HFF-Myc (cell line): ENCODE results near the gene TOR1A.

ENCODE experiments used
- DNase-seq: peaks from one replicate; pipeline ENCODE4 v3.0.0-alpha.2; 2011; ENCODE audit warnings: low read depth; ENCODE audit errors: extremely low read depth
- H3K4me3 ChIP-seq: replicated peaks from 2 replicates; pipeline ENCODE4 v1.5.1; 2011; ENCODE audit warnings: low read depth, mild to moderate bottlenecking, control low read depth, low read length
- TF ChIP-seq, protein P1 (sequence below): IDR thresholded peaks from 2 replicates; pipeline ENCODE4 v1.5.1; 2012; ENCODE audit warnings: mild to moderate bottlenecking, low read depth, low read length, control low read depth; ENCODE audit errors: missing control alignments

TOR1A gene

DNA sequence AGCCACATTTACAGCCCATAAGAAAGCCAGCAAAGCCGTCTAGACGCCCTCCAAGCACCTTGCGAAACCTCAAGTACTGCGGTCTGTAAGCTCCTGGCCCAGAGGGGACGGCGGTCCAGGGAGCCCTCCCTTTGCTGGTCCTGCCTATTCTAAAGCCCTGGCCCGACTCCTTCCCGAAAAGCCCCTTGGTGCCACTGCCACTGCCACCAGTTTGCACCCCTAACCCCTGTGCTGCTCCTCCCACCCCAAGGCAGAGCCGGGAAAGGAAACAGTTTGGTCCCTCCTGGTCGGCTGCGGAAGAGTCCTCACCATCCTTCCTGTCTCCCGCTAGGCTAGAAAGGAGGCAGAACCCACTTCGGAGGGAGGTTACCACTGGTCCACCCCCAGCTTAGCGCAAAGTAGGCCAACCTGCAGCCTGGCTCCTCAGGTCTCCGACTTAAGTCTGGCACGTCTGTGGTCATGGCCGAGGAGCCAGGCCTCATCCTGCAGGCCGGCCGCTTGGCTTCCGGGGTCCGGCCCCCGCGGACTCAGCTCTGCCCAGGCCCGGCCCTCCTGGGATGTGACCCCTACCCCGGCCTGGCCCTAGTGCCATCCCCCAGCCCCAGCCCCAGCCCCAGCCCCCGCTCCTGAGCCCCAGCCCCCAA lies 916 bp downstream of the TOR1A start:
- peak overlapping the region; percentile 63 for H3K4me3 ChIP-seq
- TF ChIP-seq, protein P1, sequence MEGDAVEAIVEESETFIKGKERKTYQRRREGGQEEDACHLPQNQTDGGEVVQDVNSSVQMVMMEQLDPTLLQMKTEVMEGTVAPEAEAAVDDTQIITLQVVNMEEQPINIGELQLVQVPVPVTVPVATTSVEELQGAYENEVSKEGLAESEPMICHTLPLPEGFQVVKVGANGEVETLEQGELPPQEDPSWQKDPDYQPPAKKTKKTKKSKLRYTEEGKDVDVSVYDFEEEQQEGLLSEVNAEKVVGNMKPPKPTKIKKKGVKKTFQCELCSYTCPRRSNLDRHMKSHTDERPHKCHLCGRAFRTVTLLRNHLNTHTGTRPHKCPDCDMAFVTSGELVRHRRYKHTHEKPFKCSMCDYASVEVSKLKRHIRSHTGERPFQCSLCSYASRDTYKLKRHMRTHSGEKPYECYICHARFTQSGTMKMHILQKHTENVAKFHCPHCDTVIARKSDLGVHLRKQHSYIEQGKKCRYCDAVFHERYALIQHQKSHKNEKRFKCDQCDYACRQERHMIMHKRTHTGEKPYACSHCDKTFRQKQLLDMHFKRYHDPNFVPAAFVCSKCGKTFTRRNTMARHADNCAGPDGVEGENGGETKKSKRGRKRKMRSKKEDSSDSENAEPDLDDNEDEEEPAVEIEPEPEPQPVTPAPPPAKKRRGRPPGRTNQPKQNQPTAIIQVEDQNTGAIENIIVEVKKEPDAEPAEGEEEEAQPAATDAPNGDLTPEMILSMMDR = no peak
- no peak for DNase-seq

DNA sequence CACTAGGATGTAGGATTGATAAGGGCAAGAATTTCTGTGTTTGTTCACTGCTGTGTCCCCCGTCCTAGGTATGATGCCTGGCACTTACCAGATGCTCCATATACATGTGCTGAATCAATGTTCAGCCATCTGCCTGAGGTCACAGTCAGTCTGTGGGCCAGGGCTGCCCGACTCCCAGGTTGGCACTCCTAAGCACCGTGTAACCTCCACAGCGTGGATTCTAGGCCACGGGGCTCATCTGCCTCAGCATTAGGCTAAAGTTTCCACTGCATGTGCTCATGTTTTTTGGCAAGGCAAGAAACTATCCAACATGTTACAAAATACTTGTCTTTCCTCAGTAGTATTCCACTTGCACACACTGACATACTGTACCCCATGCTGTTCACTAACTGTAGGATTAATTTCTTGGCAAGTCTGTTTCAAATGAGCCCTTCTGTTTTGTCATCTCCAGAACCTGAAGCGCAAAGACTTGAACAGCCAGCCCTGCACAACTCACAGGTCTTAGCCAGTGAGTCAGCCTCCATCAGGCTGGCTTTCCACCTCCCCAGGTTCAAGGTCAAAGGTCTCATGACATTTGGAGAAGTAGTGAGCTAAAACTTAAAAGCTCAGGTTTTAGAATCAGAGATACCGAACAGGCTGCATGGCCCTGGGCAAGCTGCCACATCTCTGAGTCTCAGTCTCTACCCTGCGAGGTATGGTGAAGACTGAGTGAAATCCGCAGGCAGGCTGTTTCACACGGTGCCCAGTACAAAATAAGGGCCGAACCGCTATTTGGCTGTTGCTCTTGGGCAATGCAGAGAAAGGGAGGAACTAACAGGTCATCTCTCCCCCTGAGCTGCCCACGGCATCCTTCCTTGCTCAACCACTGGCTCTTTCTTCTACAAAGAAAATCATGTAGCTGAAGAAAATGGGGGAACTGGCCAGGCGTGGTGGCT lies 7.2 kb downstream of the TOR1A start:
- no peak for DNase-seq
- no peak overlapping the region for H3K4me3 ChIP-seq
- TF ChIP-seq, protein P1 = no peak

DNA sequence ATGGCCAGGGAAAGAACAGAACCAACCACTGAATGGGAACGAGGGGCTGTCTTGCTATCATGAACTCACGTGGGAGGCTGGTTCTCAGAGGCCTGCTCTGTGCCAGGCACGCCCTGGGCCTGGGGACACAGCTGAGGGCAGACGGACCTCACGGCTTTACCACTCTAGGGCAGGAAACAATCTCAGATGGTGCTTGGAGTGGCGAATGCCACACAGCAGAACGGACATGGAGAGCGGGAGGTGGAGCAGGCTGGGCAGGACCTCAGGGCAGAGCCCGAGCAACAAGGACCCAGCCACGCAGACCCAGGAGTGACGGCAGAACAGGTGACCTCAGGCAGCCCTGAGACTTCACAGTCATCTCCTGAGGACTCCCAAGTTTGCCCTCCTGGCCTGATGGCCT lies 8.7 kb downstream of the TOR1A start:
- no peak for DNase-seq
- H3K4me3 ChIP-seq = no peak overlapping the region
- TF ChIP-seq, protein P1 = no peak

DNA sequence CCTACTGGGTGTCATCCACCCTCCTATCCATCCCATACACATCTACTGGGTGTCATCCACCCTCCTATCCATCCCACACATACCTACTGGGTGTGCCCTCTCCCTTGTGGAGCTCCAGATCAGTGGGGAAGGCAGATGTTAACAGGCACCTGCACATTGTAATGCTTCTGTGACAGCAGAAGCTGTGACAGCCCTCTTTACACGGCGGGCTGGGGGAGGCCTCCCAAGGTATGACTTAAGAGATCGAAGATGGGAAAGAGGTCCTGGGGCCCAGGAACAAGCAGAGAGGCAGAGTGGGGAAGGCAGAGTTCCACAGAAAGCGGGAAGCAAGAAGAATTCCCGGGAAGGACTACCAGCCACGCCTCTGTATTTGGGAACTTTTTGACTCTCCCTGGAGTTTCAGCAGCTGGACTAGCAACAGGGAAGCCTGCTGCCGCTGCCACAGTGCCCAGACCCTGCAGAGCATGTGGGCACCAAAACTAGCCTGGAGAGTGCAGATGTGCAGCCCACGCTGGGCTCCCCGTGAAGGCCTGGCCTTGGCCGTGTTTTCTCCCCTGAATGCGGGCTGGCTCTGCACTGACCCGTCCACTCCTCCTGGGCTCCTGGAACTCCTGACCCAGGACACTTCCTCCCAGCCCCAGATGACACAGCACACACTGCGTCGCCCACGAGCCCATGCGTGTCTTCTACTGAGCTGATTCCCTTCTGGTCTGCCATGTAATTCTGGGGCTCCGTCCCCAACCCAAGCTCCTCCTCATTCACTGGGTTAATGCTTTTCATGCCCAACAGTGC lies 9.3 kb downstream of the TOR1A start:
- H3K4me3 ChIP-seq = no peak overlapping the region
- no peak for DNase-seq
- TF ChIP-seq, protein P1 = no peak

DNA sequence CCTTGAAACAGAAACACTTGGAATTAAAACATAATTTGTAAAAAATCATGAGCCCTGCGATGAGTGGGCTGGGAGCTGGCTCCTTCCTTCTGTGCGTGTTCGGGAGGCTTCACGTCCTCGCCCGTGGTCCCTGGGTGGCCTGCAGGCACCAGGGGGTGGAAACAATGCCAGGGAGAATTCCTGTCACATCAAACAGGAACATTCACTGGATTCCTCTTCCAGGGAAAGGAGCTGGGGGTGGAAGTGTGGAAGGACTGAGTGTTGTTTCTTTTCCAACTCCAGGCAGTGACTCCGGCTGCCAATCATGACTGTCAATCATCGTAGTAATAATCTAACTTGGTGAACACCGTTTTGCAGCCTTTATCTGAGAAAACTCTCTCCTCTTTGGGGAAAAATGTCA lies 10.3 kb downstream of the TOR1A start:
- DNase-seq = no peak
- no peak overlapping the region for H3K4me3 ChIP-seq
- TF ChIP-seq, protein P1 = no peak

DNA sequence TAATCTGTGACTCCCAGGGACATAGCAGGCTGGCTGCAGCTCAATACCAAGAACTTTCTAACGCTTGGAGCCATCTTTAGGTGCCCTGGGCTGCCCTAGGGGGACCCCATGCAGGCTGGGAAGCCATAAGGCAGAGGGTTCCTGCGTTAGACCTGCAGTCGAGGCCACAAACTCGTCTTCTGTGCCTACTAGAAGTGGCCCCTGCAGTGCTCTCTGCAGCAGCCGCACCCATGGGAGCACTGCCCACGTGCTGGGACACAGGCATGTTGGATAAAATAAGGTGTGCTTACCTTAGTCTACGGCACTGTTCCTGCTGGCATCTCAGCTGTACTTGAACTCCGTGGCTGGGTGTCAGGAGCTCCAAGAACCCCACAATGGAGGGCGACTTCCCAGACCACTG lies 11.6 kb downstream of the TOR1A start:
- H3K4me3 ChIP-seq = no peak overlapping the region
- TF ChIP-seq, protein P1 = no peak
- no peak for DNase-seq
